Karpas-422 (cell line): ENCODE results near the gene KLHL22. TPM values are rescaled to one million over a fixed set of nuclear protein-coding genes. Genes with fewer than 3 reads are reported as not detected.
"Not testable (repeated sequence)": the region's sequence is repeated elsewhere in the genome, so short reads cannot be mapped to it uniquely, and the experiment has no call there.

ENCODE experiments used
- DNase-seq: peaks from one replicate; pipeline ENCODE4 v3.0.0-alpha.2; 2015
- H2AFZ ChIP-seq: fragments of 200-600 bp; sonication (generic); 2 replicates; pipeline ENCODE4 v1.6.1; 2014; ENCODE audit warnings: antibody characterized with exemption, low read length, mixed read lengths
- H3K27ac ChIP-seq: fragments of 200-600 bp; sonication (generic); 2 replicates; pipeline ENCODE4 v1.5.1; 2014; ENCODE audit warnings: mild to moderate bottlenecking, low read length, moderate library complexity
- H3K27me3 ChIP-seq: fragments of 200-600 bp; sonication (generic); 2 replicates; pipeline ENCODE4 v1.6.1; 2014; ENCODE audit warnings: low read length, mixed read lengths
- H3K36me3 ChIP-seq: fragments of 200-600 bp; sonication (generic); 2 replicates; pipeline ENCODE4 v1.6.1; 2014; ENCODE audit warnings: low read length, mixed read lengths; ENCODE audit not compliant: insufficient read depth
- H3K4me1 ChIP-seq: fragments of 200-600 bp; sonication (generic); 2 replicates; pipeline ENCODE4 v1.6.1; 2014; ENCODE audit warnings: mild to moderate bottlenecking, low read length, mixed read lengths
- H3K4me2 ChIP-seq: fragments of 200-600 bp; sonication (generic); 2 replicates; pipeline ENCODE4 v1.6.1; 2014; ENCODE audit warnings: low read length, low read depth, mild to moderate bottlenecking; ENCODE audit not compliant: poor library complexity, severe bottlenecking
- H3K4me3 ChIP-seq: fragments of 200-600 bp; sonication (generic); 2 replicates; pipeline ENCODE4 v1.5.1; 2014; ENCODE audit warnings: mild to moderate bottlenecking, antibody characterized with exemption, low read length, mixed read lengths
- H3K79me2 ChIP-seq: fragments of 200-600 bp; sonication (generic); 2 replicates; pipeline ENCODE4 v1.6.1; 2014; ENCODE audit warnings: mild to moderate bottlenecking, low read length, mixed read lengths
- H3K9ac ChIP-seq: fragments of 200-600 bp; sonication (generic); 2 replicates; pipeline ENCODE4 v1.6.0; 2014; ENCODE audit warnings: low read length
- H3K9me2 ChIP-seq: fragments of 200-600 bp; sonication (generic), shearing (Covaris generic); replicated peaks from 2 replicates; pipeline ENCODE4 v1.6.0; 2014; ENCODE audit warnings: mild to moderate bottlenecking, low read length, moderate library complexity; ENCODE audit not compliant: insufficient read depth
- H3K9me3 ChIP-seq: fragments of 300-700, 200-600 bp; sonication (generic); 2 replicates; pipeline ENCODE4 v1.6.1; 2014; ENCODE audit warnings: low read length, mixed read lengths
- H4K20me1 ChIP-seq: fragments of 200-600 bp; sonication (generic); 2 replicates; pipeline ENCODE4 v1.6.1; 2014; ENCODE audit warnings: mild to moderate bottlenecking, antibody characterized with exemption, low read length, low read depth; ENCODE audit not compliant: insufficient read depth
- small RNA-seq: library from RNA; depleted of rRNA; stranded (forward); fragments of <200 nt; gene quantifications from one replicate; pipeline ENCODE3, GENCODE V24; 2014
- total RNA-seq: library from RNA; depleted of rRNA; stranded (reverse); fragments of >200 nt; shearing (Covaris generic); gene quantifications from 2 replicates; pipeline ENCODE4 v1.2.3, GENCODE V29; 2014; ENCODE audit warnings: low replicate concordance; rRNA removed

KLHL22 gene
- total RNA-seq, 1 experiment from 2014 or later: 9.7 TPM

DNA sequence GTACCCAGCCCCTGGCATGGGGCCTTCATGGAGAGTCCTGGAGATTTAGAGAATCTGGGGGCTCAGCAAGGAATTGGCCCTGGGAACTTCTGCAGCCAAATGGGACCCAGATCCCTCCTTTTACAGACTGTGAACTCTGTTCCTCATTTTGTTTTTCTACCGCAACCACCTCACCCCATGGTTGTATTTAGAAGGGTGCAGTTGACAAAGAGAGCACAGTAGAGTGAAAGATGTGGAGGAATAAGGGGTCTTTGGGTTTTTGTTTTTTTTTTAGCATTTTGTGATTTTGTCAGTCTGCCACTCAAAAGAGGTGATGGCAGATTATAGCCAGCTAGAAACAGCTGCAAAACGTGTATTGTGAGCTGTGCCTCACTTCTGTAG, 99.7 kb downstream of the KLHL22 start:
- no peaks in the 10 kb centered on the region for H3K79me2 ChIP-seq
- DNase-seq: no peak
- H3K36me3 ChIP-seq: no peaks in the 10 kb centered on the region
- H3K4me1 ChIP-seq: no peaks in the 10 kb centered on the region
- H3K9me3 ChIP-seq: no peaks in the 10 kb centered on the region
- no peaks in the 10 kb centered on the region for H3K9me2 ChIP-seq
- no peak overlapping the region for H3K27ac ChIP-seq
- H3K4me2 ChIP-seq: no peak overlapping the region
- H3K4me3 ChIP-seq: no peak overlapping the region
- no peaks in the 10 kb centered on the region for H4K20me1 ChIP-seq
- no peaks in the 10 kb centered on the region for H3K27me3 ChIP-seq
- no peak overlapping the region for H2AFZ ChIP-seq
- H3K9ac ChIP-seq: no peak overlapping the region

DNA sequence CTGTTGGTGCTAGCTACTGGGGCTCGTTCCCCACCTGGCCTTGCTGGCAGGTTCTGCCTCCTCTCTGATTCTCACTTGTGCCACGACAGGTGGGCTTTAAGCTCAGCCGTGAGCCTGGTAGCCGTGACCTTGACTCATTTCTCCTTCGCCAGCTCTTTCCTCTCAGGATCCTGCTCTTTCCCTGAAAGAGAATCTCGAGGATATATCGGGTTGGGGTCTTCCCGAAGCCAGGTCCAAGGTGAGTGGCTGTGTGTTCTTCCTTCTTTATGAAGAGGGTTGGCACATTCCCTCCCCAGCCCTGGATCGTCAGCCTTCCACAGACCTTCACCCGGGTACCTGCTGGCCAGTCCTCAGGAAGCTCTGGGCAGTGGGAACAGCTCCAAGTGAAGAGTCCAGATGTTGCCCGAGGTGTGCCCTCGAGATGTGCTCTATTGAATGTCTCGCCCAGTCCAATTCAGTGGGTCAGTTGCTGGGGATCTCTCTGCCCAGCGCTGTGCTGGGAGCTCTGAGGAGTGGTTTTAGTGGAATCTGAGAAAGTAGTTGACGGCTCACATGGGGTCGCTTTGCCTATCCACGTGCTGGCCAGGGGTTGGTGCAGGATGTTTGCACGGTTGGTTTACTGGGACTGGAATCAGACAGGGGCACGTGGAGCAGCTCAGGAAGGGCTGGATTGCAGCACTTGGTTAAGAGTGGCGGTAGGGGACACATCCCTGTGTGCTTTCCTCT, 100.3 kb downstream of the KLHL22 start:
- H3K27me3 ChIP-seq: no peaks in the 10 kb centered on the region
- no peak overlapping the region for H3K4me2 ChIP-seq
- H3K9me2 ChIP-seq: no peaks in the 10 kb centered on the region

GRCh38 chr22:20393705-20394476, 101.7 kb downstream of the KLHL22 start, which contains the start of gene ZNF74:
Gene ZNF74, plus strand, starts transcription at chr22:20394151. Its CDS starts 478 bp downstream, at chr22:20394629.
- Histone ChIP-seq H3K4me3 (no peak within 1 kb of the TSS), H3K4me2 (no peak within 1 kb of the TSS), H3K36me3 (no peaks in the 10 kb centered on the region), H3K27me3 (no peaks in the 10 kb centered on the region), H3K9me3 (no peaks in the 10 kb centered on the region), H3K9ac (no peak within 1 kb of the TSS), H2AFZ (no peak within 1 kb of the TSS), H4K20me1 (no peaks in the 10 kb centered on the region), H3K79me2 (no peaks in the 10 kb centered on the region), H3K4me1 (no peaks in the 10 kb centered on the region), H3K27ac (no peak within 1 kb of the TSS), H3K9me2 (no peaks in the 10 kb centered on the region)
- no peak for DNase-seq

More for the DNA sequence above, 100.3 kb downstream of the KLHL22 start:
- Histone ChIP-seq H3K4me1 (no peaks in the 10 kb centered on the region), H3K79me2 (no peaks in the 10 kb centered on the region), H3K36me3 (no peaks in the 10 kb centered on the region), H3K9me3 (no peaks in the 10 kb centered on the region), H2AFZ (no peak overlapping the region), H4K20me1 (no peaks in the 10 kb centered on the region), H3K27ac (no peak overlapping the region), H3K9ac (no peak overlapping the region), H3K4me3 (no peak overlapping the region)
- DNase-seq: no peak

- H3K27me3 ChIP-seq: no peaks in the 10 kb centered on the region
- DNase-seq: no peak
- no peak overlapping the region for H3K4me3 ChIP-seq
- no peaks in the 10 kb centered on the region for H3K79me2 ChIP-seq
- no peaks in the 10 kb centered on the region for H3K9me3 ChIP-seq
- no peaks in the 10 kb centered on the region for H4K20me1 ChIP-seq
- no peaks in the 10 kb centered on the region for H3K4me1 ChIP-seq
- H3K4me2 ChIP-seq: no peak overlapping the region
- H3K36me3 ChIP-seq: no peaks in the 10 kb centered on the region
- no peaks in the 10 kb centered on the region for H3K9me2 ChIP-seq
- H2AFZ ChIP-seq: no peak overlapping the region
- no peak overlapping the region for H3K9ac ChIP-seq
- H3K27ac ChIP-seq: no peak overlapping the region
These were observed 102.5 kb downstream of the KLHL22 start for GRCh38 chr22:20392983-20393704.

GRCh38 chr22:20392365-20392881, 103.2 kb downstream of the KLHL22 start:
- not testable (repeated sequence) for H3K4me3 ChIP-seq, H2AFZ ChIP-seq, DNase-seq, H3K9me3 ChIP-seq, H3K36me3 ChIP-seq, H3K4me2 ChIP-seq, H3K9ac ChIP-seq, H4K20me1 ChIP-seq, H3K79me2 ChIP-seq, H3K27ac ChIP-seq, H3K4me1 ChIP-seq, H3K9me2 ChIP-seq, H3K27me3 ChIP-seq

Small RNA genes within 50 kb of the gene (small RNA-seq; reads per million reads assigned to genes)
- gene RF00019: not detected
- not detected for gene RN7SL812P
- not detected for gene RNU6-225P
- not detected for gene RNY1P9

Other genes starting within 250 kb of the KLHL22 start
- gene RTN4R, start 227.5 kb downstream of the KLHL22 start, total RNA-seq: 0.29 and 0.30 TPM in 2 replicates
- gene DGCR6L, start 175.7 kb downstream of the KLHL22 start, total RNA-seq: 32.7 and 64.7 TPM in 2 replicates
- not detected in 2 replicates for gene ZNF74, start 101.6 kb downstream of the KLHL22 start, total RNA-seq
- gene SCARF2, start 58.0 kb downstream of the KLHL22 start, total RNA-seq: 0.67 and 2.2 TPM in 2 replicates
- gene MED15, start 11.8 kb upstream of the KLHL22 start, total RNA-seq: 36.9 and 70.3 TPM in 2 replicates